ENCODE data around the gene MYBPH.

Gene MYBPH

DNA sequence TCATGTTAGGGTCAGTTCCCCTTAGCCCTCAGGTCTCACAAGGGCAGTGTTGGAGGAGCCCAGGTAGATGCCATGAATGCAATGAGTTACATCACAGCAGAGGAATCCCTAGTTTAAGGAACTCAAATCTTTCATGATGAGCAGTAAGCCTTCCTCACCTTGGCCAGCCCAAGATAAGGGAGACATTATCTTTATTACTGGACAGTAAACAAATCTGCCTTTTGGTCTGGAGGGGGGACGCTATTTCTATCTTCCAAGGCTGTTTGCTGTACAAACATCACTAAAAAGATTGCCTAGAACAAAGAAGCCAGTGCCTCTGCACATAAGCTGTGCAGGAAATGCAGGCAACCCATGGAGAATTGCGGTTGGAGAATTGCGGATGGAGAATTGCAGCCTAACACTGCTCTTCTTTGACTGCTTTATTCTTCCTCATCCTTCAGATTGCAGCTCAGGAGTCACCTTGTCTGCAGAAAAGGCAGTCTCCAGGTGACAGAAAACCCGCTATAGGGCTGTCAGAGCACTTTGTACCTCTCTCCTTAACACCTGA lies 13.1 kb upstream of the MYBPH start:
- Histone ChIP-seq H3K4me1 (ENCODE audit: insufficient read depth, low read length) (no peaks in the 10 kb centered on the region), H3K27ac (ENCODE audit: low read length) (no peak overlapping the region), H3K9ac (ENCODE audit: low read depth, low read length) (no peak overlapping the region), H3K79me2 (ENCODE audit: insufficient read depth, low read length) (no peaks in the 10 kb centered on the region), H4K20me1 (ENCODE audit: insufficient read depth, low read length) (no peaks in the 10 kb centered on the region), H2AFZ (ENCODE audit: low read depth, low read length) (no peak overlapping the region), H3K27me3 (ENCODE audit: insufficient read depth, low read length, poor library complexity) (peaks cover 39% of the 10 kb centered on the region), H3K4me2 (ENCODE audit: insufficient read depth, low read length) (no peak overlapping the region), H3K36me3 (ENCODE audit: insufficient read depth, low read length) (no peaks in the 10 kb centered on the region), H3K4me3 (ENCODE audit: low read depth in 1 of 2, low read length in 2 of 2) (no peak overlapping the region), H3K9me3 (ENCODE audit: insufficient read depth, low read length, severe bottlenecking) (no peaks in the 10 kb centered on the region)
- no peak for ATAC-seq (ENCODE audit: insufficient read depth, low read depth)
- TF ChIP-seq EZH2 (IDR thresholded peaks at IDR 0.05; ENCODE audit: borderline replicate concordance, low read depth, low read length, severe bottlenecking): no peak
- TF ChIP-seq, protein P1, sequence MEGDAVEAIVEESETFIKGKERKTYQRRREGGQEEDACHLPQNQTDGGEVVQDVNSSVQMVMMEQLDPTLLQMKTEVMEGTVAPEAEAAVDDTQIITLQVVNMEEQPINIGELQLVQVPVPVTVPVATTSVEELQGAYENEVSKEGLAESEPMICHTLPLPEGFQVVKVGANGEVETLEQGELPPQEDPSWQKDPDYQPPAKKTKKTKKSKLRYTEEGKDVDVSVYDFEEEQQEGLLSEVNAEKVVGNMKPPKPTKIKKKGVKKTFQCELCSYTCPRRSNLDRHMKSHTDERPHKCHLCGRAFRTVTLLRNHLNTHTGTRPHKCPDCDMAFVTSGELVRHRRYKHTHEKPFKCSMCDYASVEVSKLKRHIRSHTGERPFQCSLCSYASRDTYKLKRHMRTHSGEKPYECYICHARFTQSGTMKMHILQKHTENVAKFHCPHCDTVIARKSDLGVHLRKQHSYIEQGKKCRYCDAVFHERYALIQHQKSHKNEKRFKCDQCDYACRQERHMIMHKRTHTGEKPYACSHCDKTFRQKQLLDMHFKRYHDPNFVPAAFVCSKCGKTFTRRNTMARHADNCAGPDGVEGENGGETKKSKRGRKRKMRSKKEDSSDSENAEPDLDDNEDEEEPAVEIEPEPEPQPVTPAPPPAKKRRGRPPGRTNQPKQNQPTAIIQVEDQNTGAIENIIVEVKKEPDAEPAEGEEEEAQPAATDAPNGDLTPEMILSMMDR (IDR thresholded peaks at IDR 0.05; ENCODE audit: borderline replicate concordance, extremely low read depth, low read length, poor library complexity, severe bottlenecking): no peak
- DNase-seq: no peak

DNA sequence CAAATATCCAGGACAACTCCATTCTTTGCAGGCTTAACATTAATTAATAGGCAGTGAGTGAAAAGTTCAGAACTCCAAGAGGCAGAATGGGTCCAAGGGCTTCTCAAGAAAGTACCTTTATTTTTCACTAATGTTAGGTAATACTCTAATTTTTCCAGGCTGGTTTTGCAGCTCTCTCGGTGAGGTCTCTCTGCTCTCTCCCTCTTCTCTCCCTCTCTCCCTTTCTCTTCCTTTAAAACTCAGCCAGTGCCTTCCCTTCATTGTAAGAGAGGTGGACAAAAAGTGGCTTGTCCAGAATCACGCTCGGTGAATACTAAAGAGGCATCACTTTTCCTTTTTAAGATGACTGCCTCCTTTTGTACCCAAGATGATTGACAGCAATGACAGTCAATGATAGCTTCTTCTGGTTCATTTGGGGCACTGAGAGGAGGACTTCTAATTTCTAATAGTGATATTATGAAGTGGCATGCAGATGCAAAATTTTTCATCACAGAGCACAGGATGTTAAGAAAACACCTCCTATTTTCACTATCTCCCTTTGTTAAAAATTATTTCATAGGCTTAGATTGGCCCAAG lies 12.2 kb upstream of the MYBPH start:
- Histone ChIP-seq H3K9me3 (ENCODE audit: insufficient read depth, low read length, severe bottlenecking) (no peaks in the 10 kb centered on the region), H3K4me1 (ENCODE audit: insufficient read depth, low read length) (no peaks in the 10 kb centered on the region), H3K79me2 (ENCODE audit: insufficient read depth, low read length) (no peaks in the 10 kb centered on the region), H3K9ac (ENCODE audit: low read depth, low read length) (no peak overlapping the region), H3K36me3 (ENCODE audit: insufficient read depth, low read length) (no peaks in the 10 kb centered on the region), H3K4me2 (ENCODE audit: insufficient read depth, low read length) (no peak overlapping the region), H4K20me1 (ENCODE audit: insufficient read depth, low read length) (peaks cover 6% of the 10 kb centered on the region; the same call in 1 of the 2 replicates), H2AFZ (ENCODE audit: low read depth, low read length) (no peak overlapping the region), H3K27me3 (ENCODE audit: insufficient read depth, low read length, poor library complexity) (peaks cover 39% of the 10 kb centered on the region), H3K27ac (ENCODE audit: low read length) (no peak overlapping the region), H3K4me3 (ENCODE audit: low read depth in 1 of 2, low read length in 2 of 2) (no peak overlapping the region)
- ATAC-seq (ENCODE audit: insufficient read depth, low read depth): no peak
- TF ChIP-seq, protein P1 (IDR thresholded peaks at IDR 0.05; ENCODE audit: borderline replicate concordance, extremely low read depth, low read length, poor library complexity, severe bottlenecking): no peak
- TF ChIP-seq EZH2 (IDR thresholded peaks at IDR 0.05; ENCODE audit: borderline replicate concordance, low read depth, low read length, severe bottlenecking): no peak
- no peak for DNase-seq

DNA sequence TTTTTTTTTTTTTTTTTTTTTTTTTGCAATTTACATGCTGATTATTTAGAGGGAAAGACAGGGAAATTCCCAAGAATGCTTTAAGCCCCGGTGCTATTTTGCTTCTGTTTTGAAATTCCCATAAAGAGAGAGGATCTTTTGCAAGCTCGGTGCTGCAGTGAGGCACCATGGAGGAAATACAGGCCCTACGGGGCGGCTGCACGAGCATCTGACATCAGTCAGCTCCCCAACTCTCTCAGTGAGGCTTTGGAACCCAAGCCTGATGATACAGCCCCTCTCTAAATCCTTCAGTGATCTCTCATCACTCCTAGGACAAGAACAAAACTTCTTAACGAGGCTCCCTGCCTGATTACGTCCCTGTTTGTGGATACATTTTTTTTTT lies 11.7 kb upstream of the MYBPH start:
- no peaks in the 10 kb centered on the region for H3K4me1 ChIP-seq (ENCODE audit: insufficient read depth, low read length)
- TF ChIP-seq, protein P1 (IDR thresholded peaks at IDR 0.05; ENCODE audit: borderline replicate concordance, extremely low read depth, low read length, poor library complexity, severe bottlenecking): no peak
- no peak for TF ChIP-seq EZH2 (IDR thresholded peaks at IDR 0.05; ENCODE audit: borderline replicate concordance, low read depth, low read length, severe bottlenecking)
- peaks cover 39% of the 10 kb centered on the region for H3K27me3 ChIP-seq (ENCODE audit: insufficient read depth, low read length, poor library complexity)
- H3K4me2 ChIP-seq (ENCODE audit: insufficient read depth, low read length): no peak overlapping the region
- peaks cover 7% of the 10 kb centered on the region; the same call in 1 of the 2 replicates for H4K20me1 ChIP-seq (ENCODE audit: insufficient read depth, low read length)
- H2AFZ ChIP-seq (ENCODE audit: low read depth, low read length): no peak overlapping the region
- no peak overlapping the region for H3K27ac ChIP-seq (ENCODE audit: low read length)
- H3K79me2 ChIP-seq (ENCODE audit: insufficient read depth, low read length): no peaks in the 10 kb centered on the region
- ATAC-seq (ENCODE audit: insufficient read depth, low read depth): no peak
- no peak for DNase-seq
- H3K9me3 ChIP-seq (ENCODE audit: insufficient read depth, low read length, severe bottlenecking): no peaks in the 10 kb centered on the region
- H3K36me3 ChIP-seq (ENCODE audit: insufficient read depth, low read length): no peaks in the 10 kb centered on the region
- no peak overlapping the region for H3K9ac ChIP-seq (ENCODE audit: low read depth, low read length)
- no peak overlapping the region for H3K4me3 ChIP-seq (ENCODE audit: low read depth in 1 of 2, low read length in 2 of 2)

Data from DND-41 (cell line).